Mesothelial cell of epicardium (in vitro differentiated cells): ENCODE measurements around the gene APBA1. TPM values are rescaled to one million over a fixed set of nuclear protein-coding genes. Genes with fewer than 3 reads are reported as not detected.

Source experiments
- DNase-seq, 2 experiments: peaks; one replicate each; pipeline ENCODE4 v3.0.0; 2021; ENCODE audit warnings: low spot score in 2 of 2; ENCODE audit not compliant: unreplicated experiment in 2 of 2
- H3K27ac Mint-ChIP-seq: 2 replicates; pipeline ENCODE4 v1.8.0; 2021; ENCODE audit warnings: mixed read lengths
- H3K27me3 Mint-ChIP-seq: 2 replicates; pipeline ENCODE4 v1.8.0; 2021; ENCODE audit warnings: low read depth, mixed read lengths
- H3K36me3 Mint-ChIP-seq: 2 replicates; pipeline ENCODE4 v1.8.0; 2021; ENCODE audit warnings: mixed read lengths
- H3K4me1 Mint-ChIP-seq: 2 replicates; pipeline ENCODE4 v1.8.0; 2021; ENCODE audit warnings: mixed read lengths
- H3K4me3 Mint-ChIP-seq: 2 replicates; pipeline ENCODE4 v1.8.0; 2021; ENCODE audit warnings: mild to moderate bottlenecking, moderate library complexity, mixed read lengths
- H3K9me3 Mint-ChIP-seq: 2 replicates; pipeline ENCODE4 v1.8.0; 2021; ENCODE audit warnings: mixed read lengths
- CTCF ChIP-seq: fragments of 200-600 bp; sonication (generic); IDR thresholded peaks from one replicate; pipeline ENCODE4 v1.5.0; 2021; ENCODE audit warnings: antibody characterized with exemption; ENCODE audit not compliant: unreplicated experiment
- total RNA-seq: library from RNA; stranded (reverse); gene quantifications from 3 replicates; pipeline ENCODE4 v1.2.1, GENCODE V29; 2021

Gene APBA1
- total RNA-seq, 1 donor from 2014 or later = 18.4 TPM

- DNase-seq = no peak
- Mint-ChIP-seq H3K4me3 (no peak overlapping the region), H3K4me1 (peaks cover 3% of the 10 kb centered on the region), H3K9me3 (no peaks in the 10 kb centered on the region), H3K27ac (no peak overlapping the region), H3K27me3 (peaks cover 14% of the 10 kb centered on the region), H3K36me3 (no peaks in the 10 kb centered on the region)
- TF ChIP-seq CTCF = no peak
Measured at GRCh38 chr9:69546265-69546664, 125.9 kb downstream of the APBA1 start.

GRCh38 chr9:69542942-69543704 lies 129.0 kb downstream of the APBA1 start:
- no peaks in the 10 kb centered on the region for H3K36me3 Mint-ChIP-seq
- H3K27ac Mint-ChIP-seq = no peak overlapping the region
- peaks cover 27% of the 10 kb centered on the region for H3K27me3 Mint-ChIP-seq
- no peaks in the 10 kb centered on the region for H3K9me3 Mint-ChIP-seq
- peaks cover 3% of the 10 kb centered on the region for H3K4me1 Mint-ChIP-seq
- DNase-seq = no peak
- no peak for TF ChIP-seq CTCF
- no peak overlapping the region for H3K4me3 Mint-ChIP-seq

GRCh38 chr9:69542058-69542457 lies 130.1 kb downstream of the APBA1 start:
- H3K4me3 Mint-ChIP-seq = no peak overlapping the region
- no peak for DNase-seq
- no peak overlapping the region for H3K27ac Mint-ChIP-seq
- peaks cover 3% of the 10 kb centered on the region for H3K4me1 Mint-ChIP-seq
- no peaks in the 10 kb centered on the region for H3K36me3 Mint-ChIP-seq
- no peak for TF ChIP-seq CTCF
- peaks cover 27% of the 10 kb centered on the region for H3K27me3 Mint-ChIP-seq
- H3K9me3 Mint-ChIP-seq = no peaks in the 10 kb centered on the region

GRCh38 chr9:69535911-69536310 lies 136.3 kb downstream of the APBA1 start:
- Mint-ChIP-seq H3K4me1 (peaks cover 2% of the 10 kb centered on the region), H3K36me3 (no peaks in the 10 kb centered on the region), H3K27ac (no peak overlapping the region), H3K27me3 (peaks cover 71% of the 10 kb centered on the region), H3K9me3 (no peaks in the 10 kb centered on the region), H3K4me3 (no peak overlapping the region)
- DNase-seq = no peak
- TF ChIP-seq CTCF = no peak

GRCh38 chr9:69535286-69535832 lies 136.8 kb downstream of the APBA1 start:
- H3K27ac Mint-ChIP-seq = no peak overlapping the region

More at GRCh38 chr9:69535286-69535832, 136.8 kb downstream of the APBA1 start:
- H3K4me3 Mint-ChIP-seq = no peak overlapping the region
- DNase-seq = no peak
- H3K27me3 Mint-ChIP-seq = peaks cover 71% of the 10 kb centered on the region
- H3K36me3 Mint-ChIP-seq = no peaks in the 10 kb centered on the region
- no peaks in the 10 kb centered on the region for H3K9me3 Mint-ChIP-seq
- H3K4me1 Mint-ChIP-seq = peaks cover 2% of the 10 kb centered on the region
- TF ChIP-seq CTCF = no peak
